Skeletal muscle tissue (tissue), 4 donors: Measurements from ENCODE around the gene PTPRK. TPM values are rescaled to one million over a fixed set of nuclear protein-coding genes. Genes with fewer than 3 reads are reported as not detected.

Source experiments
- H3K27ac ChIP-seq: one replicate; pipeline ENCODE4 v1.7.0; 2013; ENCODE audit warnings: mild to moderate bottlenecking, low read depth, low read length, inconsistent platforms
- H3K27me3 ChIP-seq, 3 donors: one replicate each; pipeline ENCODE4 v1.7.0; 2013; ENCODE audit warnings: low read length in 3 of 3; ENCODE audit not compliant: control insufficient read depth in 3 of 3, insufficient read depth in 3 of 3
- H3K36me3 ChIP-seq, 3 donors: one replicate each; pipeline ENCODE4 v1.7.0; 2013; ENCODE audit warnings: low read length in 3 of 3; ENCODE audit not compliant: control insufficient read depth in 3 of 3, insufficient read depth in 3 of 3
- H3K4me1 ChIP-seq, 3 donors: one replicate each; pipeline ENCODE4 v1.7.0; 2013; ENCODE audit warnings: low read length in 3 of 3, mild to moderate bottlenecking in 3 of 3; ENCODE audit not compliant: control insufficient read depth in 3 of 3, insufficient read depth in 3 of 3
- H3K4me3 ChIP-seq, 3 donors: one replicate each; pipeline ENCODE4 v1.7.0; 2013; ENCODE audit warnings: low read length in 3 of 3
- H3K9ac ChIP-seq, 3 donors: one replicate each; pipeline ENCODE4 v1.7.0; 2013; ENCODE audit warnings: low read length in 3 of 3, mild to moderate bottlenecking in 3 of 3, moderate library complexity in 2 of 3, low read depth in 1 of 3
- H3K9me3 ChIP-seq, 3 donors: one replicate each; pipeline ENCODE4 v1.7.0; 2013; ENCODE audit warnings: low read length in 3 of 3; ENCODE audit not compliant: control insufficient read depth in 3 of 3
- total RNA-seq: library from RNA; depleted of rRNA; stranded (reverse); fragments of >200 nt; gene quantifications from one replicate; pipeline ENCODE4 v1.2.3, GENCODE V29; 2014
- donor health status: Osteomylitis.

The PTPRK gene
- total RNA-seq, 1 donor from 2014 or later, result 37.1 TPM

GRCh38 chr6:128410584-128410983, 109.8 kb downstream of the PTPRK start:
- Histone ChIP-seq H3K4me1 (no peaks in the 10 kb centered on the region), H3K9me3 (no peaks in the 10 kb centered on the region), H3K27ac (no peak overlapping the region), H3K36me3 (no peaks in the 10 kb centered on the region), H3K4me3 (no peak overlapping the region), H3K9ac (no peak overlapping the region), H3K27me3 (no peaks in the 10 kb centered on the region)

GRCh38 chr6:128409003-128409402, 111.4 kb downstream of the PTPRK start:
- H3K9me3 ChIP-seq, result no peaks in the 10 kb centered on the region
- H3K4me1 ChIP-seq, result no peaks in the 10 kb centered on the region
- no peak overlapping the region for H3K4me3 ChIP-seq
- H3K36me3 ChIP-seq, result no peaks in the 10 kb centered on the region
- no peaks in the 10 kb centered on the region for H3K27me3 ChIP-seq
- no peak overlapping the region for H3K27ac ChIP-seq
- no peak overlapping the region for H3K9ac ChIP-seq

GRCh38 chr6:128406453-128406852, 113.9 kb downstream of the PTPRK start:
- Histone ChIP-seq H3K36me3 (no peaks in the 10 kb centered on the region), H3K9me3 (no peaks in the 10 kb centered on the region), H3K27ac (no peak overlapping the region), H3K4me1 (no peaks in the 10 kb centered on the region), H3K9ac (no peak overlapping the region), H3K27me3 (no peaks in the 10 kb centered on the region), H3K4me3 (no peak overlapping the region)

GRCh38 chr6:128403618-128404444, 116.6 kb downstream of the PTPRK start:
- H3K4me1 ChIP-seq, result no peaks in the 10 kb centered on the region
- H3K9me3 ChIP-seq, result no peaks in the 10 kb centered on the region
- H3K27me3 ChIP-seq, result no peaks in the 10 kb centered on the region
- H3K27ac ChIP-seq, result no peak overlapping the region
- H3K9ac ChIP-seq, result no peak overlapping the region
- no peak overlapping the region for H3K4me3 ChIP-seq
- no peaks in the 10 kb centered on the region for H3K36me3 ChIP-seq

- Histone ChIP-seq H3K27me3 (no peaks in the 10 kb centered on the region), H3K36me3 (no peaks in the 10 kb centered on the region), H3K9me3 (no peaks in the 10 kb centered on the region), H3K4me3 (no peak overlapping the region), H3K27ac (no peak overlapping the region), H3K4me1 (no peaks in the 10 kb centered on the region), H3K9ac (no peak overlapping the region)
These were observed 119.5 kb downstream of the PTPRK start for GRCh38 chr6:128400875-128401274.

GRCh38 chr6:128397996-128398395, 122.4 kb downstream of the PTPRK start:
- no peaks in the 10 kb centered on the region for H3K36me3 ChIP-seq
- no peak overlapping the region for H3K9ac ChIP-seq
- H3K4me1 ChIP-seq, result peaks cover 0 to 2% (median 0%) of the 10 kb centered on the region in 3 donors
- no peaks in the 10 kb centered on the region for H3K9me3 ChIP-seq
- peak overlapping the region in 1 of 3 donors; percentile 52 for H3K4me3 ChIP-seq
- no peak overlapping the region for H3K27ac ChIP-seq
- H3K27me3 ChIP-seq, result no peaks in the 10 kb centered on the region

GRCh38 chr6:128395596-128395995, 124.8 kb downstream of the PTPRK start:
- Histone ChIP-seq H3K27me3 (no peaks in the 10 kb centered on the region), H3K27ac (no peak overlapping the region), H3K4me3 (no peak overlapping the region), H3K9ac (no peak overlapping the region), H3K4me1 (peaks cover 0 to 2% (median 0%) of the 10 kb centered on the region in 3 donors), H3K36me3 (no peaks in the 10 kb centered on the region), H3K9me3 (no peaks in the 10 kb centered on the region)

- H3K9ac ChIP-seq, result no peak overlapping the region
- no peaks in the 10 kb centered on the region for H3K27me3 ChIP-seq
- H3K4me1 ChIP-seq, result peaks cover 0 to 2% (median 0%) of the 10 kb centered on the region in 3 donors
- H3K36me3 ChIP-seq, result no peaks in the 10 kb centered on the region
- no peaks in the 10 kb centered on the region for H3K9me3 ChIP-seq
- H3K4me3 ChIP-seq, result no peak overlapping the region
- H3K27ac ChIP-seq, result no peak overlapping the region
These were observed 125.2 kb downstream of the PTPRK start for GRCh38 chr6:128395188-128395587.

GRCh38 chr6:128394167-128394566, 126.2 kb downstream of the PTPRK start:
- H3K4me1 ChIP-seq, result peaks cover 0 to 5% (median 4%) of the 10 kb centered on the region in 3 donors
- H3K9ac ChIP-seq, result no peak overlapping the region
- no peaks in the 10 kb centered on the region for H3K36me3 ChIP-seq
- H3K4me3 ChIP-seq, result no peak overlapping the region
- no peak overlapping the region for H3K27ac ChIP-seq
- no peaks in the 10 kb centered on the region for H3K9me3 ChIP-seq
- H3K27me3 ChIP-seq, result no peaks in the 10 kb centered on the region

- H3K27ac ChIP-seq, result peak overlapping the region; percentile 28
- H3K4me1 ChIP-seq, result peaks cover 0 to 5% (median 4%) of the 10 kb centered on the region in 3 donors
- peak overlapping the region in 1 of 3 donors; percentile 8 for H3K4me3 ChIP-seq
- H3K27me3 ChIP-seq, result no peaks in the 10 kb centered on the region
- no peaks in the 10 kb centered on the region for H3K36me3 ChIP-seq
- no peaks in the 10 kb centered on the region for H3K9me3 ChIP-seq
- no peak overlapping the region for H3K9ac ChIP-seq
These were observed 130.4 kb downstream of the PTPRK start for GRCh38 chr6:128389820-128390534.
